Stimulated activated CD4-positive, alpha-beta T cell treated with anti-CD3 and anti-CD28 coated beads, TNF-alpha, amount 100 ng/mL, for 1 hour (primary cell): ENCODE results near the gene PSMB7.

Source experiments
- DNase-seq, 3 donors: peaks; one replicate each; pipeline ENCODE4 v3.0.0-alpha.2; 2020; ENCODE audit warnings: low read depth in 3 of 3, low spot score in 1 of 3

Gene PSMB7

DNA sequence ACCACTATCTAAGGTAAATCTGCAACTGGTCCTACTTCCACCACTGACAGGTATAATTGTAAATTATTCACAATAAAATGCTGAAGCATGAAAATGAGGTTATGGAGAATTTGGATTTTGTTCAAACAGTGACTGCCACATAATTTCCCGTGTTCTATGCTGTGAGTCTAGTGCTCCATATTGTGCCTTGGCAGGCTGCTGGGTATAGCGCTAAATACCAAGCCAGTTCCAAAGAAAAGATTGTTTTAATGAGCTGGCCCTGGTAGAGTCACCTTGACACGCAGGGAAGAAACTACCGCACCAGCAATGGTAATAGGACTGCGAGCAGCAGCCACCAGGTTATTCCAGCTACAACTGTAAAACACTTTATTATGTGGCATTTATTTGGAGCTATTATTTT, 30.4 kb downstream of the PSMB7 start:
- DNase-seq = no peak

DNA sequence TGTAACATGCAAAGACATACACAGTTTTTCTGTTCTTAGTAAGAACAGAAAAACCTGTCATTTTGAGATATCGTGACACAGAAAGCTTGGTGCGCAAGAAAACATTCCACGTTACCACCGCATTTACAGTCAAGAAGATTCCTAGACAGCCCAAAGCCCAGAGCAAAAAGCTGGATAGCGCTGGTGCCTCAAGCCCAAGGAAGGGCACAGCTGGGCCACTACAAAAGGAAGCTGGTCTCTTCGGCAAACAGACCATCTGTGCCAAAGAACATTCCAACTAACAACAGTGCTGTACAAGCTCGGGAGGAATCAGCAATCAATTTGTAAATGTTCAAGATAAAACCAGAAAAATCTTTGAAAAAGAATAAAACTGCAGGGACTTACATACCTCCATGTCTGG, 31.0 kb downstream of the PSMB7 start:
- DNase-seq = no peak

DNA sequence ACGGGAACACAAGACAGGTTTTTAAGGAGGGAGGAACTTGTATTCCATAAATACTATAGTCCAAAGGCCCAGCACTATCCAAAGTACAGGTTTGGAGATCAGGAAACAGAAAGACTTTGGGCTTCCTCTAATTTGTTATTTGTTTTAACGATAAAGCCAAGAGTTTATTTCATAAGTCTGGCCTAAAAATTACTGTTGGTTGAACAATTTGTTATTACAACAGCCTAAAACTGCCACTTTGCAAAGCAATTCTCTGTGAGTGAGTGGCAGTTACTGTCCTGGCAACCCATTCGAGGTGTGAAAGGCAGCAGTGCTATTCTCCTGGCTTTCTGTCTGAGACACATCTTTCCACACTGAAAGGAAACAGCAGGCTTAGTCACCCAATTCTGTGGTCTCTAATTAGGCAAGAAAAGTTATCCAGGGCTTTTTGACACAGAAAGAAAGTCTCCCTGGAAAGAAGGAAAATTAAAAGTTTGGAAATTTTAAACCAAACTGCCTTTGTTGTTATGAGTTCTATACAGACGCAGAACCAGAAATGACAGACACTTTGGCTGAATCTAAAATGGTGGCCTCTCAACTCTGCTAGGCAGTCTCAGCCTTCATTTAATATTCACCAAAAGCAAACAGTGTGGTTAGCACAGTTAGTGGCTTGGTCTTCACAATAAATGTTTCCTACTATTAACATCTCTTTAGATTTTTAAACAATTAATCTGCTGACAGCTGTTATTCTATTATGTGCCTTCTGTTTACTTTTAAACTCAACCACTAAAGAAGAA, 33.9 kb downstream of the PSMB7 start:
- DNase-seq = no peak

DNA sequence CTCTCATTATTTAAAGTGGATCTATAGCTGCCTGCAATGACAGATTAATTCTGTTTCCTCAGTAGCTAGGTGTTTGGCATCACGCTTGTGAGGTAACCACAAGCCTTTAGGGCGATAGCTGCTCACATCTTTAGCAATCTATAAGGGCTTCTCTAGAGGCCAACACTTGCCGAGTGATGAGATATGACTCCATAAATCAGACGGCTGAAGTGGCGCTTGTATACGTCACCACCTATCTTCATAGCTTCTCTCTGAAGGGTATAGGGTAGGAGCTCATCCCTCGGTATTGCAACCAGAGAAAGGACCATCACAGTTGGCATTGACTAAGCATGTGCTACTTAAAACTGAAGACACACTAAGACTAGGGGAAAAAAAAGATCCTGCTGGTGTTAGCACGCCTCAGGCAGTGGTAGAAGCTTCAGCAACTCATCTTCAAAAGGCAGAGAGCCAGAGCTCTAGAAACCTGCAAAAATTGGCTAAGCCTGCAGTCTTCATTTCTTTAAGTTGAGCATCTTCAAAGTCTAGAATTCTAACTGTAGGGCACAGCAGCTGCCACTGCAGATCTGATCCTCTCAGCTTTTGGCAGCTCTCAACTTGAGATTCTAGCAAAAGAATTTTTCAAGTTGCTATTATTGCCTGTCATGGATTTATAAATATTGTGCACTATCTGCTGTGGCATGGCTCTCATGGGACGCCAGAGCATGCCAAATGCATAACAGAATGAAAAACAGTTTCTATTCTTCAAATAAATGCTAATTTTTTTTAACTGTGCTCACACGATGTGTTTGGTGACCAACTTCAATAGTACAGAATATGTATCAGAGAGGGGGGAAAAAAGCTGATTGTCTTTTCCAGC, 37.5 kb downstream of the PSMB7 start:
- no peak for DNase-seq

DNA sequence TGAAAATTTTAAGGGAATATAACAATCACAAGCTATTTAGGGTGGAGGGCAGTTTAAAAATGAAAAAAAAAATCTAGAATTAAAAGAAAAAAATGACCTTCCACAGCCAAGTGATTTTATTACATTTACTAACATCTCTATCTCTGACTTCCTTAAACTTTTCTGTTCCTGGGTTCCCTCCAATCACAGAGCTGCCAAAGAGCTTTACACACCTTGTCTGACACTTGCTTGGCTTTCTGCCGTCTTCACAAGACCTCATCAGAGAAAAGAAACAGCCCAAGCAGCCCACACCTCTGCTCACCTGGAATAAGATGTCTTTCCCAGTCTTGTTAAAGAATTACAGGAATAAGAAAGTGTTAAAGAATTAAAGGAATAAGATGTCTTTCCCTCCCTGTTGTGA, 38.9 kb downstream of the PSMB7 start:
- DNase-seq = no peak

DNA sequence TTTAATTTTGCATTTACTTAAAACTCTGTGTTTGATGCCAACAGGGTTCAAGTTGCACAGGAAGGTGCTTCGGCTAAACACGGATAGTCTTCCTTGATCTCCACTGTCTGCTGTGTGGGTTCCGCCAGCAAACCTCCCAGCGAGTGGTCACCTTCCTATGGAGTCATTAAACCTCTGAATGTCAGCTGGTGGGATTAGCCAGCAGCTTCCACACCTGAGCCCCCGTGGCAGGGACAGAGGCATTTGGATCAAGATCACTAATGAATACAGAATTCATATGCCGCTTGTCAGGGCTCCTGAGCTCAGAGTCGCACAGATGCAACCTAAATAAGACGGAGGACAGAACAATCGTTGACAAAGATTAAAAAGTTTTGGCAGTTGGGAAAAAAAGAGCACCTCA, 39.5 kb downstream of the PSMB7 start:
- no peak for DNase-seq

DNA sequence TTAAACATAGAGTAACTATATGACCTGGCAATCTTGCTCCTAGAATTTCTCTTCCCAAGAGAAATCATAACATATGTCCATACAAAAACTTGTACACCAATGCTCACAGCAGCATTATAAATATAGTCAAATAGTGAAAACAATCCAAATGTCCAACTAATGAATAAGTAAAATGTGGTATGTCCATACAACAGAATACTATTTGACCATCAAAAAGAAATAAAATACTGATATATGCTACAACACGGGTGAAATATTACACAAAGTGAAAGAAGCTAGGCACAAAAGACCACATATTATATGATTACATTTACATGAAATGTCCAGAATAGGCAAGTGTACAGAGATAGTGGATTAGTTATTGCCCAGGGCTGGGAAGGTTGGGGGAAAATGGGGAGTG, 41.4 kb downstream of the PSMB7 start:
- no peak for DNase-seq

DNA sequence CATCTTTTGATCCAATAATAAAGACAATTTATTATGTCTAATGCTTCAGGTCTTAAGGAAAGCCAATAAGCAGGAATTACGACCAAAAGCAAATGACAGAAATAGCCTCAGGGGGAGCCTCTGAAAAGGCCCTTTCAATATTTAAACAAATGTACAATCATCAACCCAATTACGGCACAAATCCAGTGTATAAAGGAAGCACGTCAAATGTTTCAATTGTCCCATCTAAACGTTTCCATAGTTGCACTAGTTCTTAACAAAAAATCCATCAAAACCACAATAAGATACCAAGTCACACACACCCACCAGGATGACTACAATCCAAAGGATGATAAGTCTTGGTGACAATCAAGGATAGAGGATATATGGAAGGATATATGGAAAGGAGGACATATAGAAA, 41.9 kb downstream of the PSMB7 start:
- DNase-seq = no peak

DNA sequence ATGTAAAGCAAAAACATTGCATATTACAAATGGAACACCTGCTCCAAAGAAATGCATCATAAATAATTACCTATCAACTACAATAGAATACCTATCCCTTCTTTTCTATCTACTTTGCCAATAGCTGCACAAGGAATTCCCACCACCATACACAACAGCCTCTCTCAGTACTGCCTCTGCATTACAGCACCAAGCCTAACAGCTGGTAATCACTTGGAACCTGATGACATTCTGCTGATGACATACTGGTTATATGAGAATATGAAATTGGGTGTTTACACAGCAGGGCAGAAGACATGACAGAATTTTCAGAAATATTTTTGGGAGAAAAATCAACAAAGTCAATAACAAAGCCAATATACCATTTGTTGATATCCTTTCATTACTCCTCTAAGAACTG, 43.2 kb downstream of the PSMB7 start:
- no peak for DNase-seq

DNA sequence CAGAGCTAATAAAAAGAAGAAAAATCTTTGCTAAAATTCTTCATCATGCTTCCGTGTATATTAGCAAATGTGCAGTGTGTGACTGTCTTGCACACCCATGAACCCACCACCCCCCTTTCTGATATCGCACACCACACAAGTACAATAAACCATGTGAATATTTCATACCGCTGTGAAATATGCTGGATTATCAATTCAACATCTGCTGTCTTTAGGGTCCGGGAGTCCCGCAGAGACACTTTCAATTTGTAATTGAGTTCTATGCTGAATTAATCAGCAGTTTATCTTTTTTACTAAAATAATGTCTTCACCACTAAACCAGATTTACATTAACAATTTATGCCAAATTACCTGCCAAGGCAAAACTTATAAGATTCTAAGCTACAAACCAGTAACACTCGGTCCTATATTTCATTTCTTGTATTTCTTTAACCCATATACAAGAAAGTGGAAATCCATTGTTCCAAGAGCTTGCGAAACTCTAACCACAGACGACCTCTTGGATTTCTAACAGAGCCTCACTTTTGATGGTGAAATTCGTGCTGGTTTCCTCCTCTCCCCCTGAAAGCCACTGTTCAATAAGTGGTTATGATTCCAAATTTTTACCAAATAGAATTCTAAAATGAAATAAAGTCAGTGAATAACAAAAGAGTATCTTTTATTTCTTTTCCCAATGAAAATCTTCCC, 44.2 kb downstream of the PSMB7 start:
- no peak for DNase-seq

DNA sequence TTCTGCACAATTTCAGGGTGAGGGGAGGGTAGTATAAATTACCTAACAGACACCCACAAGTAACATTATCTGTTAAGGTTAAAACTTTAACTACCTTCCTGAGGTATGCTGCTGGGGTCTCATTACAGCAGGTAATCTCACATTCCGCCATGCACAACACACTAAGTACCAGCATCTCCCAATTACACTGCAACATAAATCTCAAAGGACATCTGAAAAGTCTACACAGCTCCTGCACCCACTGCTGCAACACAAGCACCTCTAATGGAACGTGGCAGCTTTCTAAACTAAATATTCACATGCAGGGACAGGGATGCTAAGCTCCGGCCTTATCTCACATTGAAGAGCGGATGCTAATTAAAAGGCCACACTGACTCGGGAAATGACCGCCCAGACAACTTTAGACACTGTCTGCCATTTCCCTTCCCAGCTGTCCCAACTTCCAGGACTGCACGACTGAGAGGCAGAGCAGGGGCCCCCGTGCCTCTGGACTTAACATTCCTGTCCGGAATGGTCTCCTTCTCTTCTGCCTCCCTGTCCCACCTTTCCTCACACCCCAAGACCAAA, 45.9 kb downstream of the PSMB7 start:
- DNase-seq = no peak

DNA sequence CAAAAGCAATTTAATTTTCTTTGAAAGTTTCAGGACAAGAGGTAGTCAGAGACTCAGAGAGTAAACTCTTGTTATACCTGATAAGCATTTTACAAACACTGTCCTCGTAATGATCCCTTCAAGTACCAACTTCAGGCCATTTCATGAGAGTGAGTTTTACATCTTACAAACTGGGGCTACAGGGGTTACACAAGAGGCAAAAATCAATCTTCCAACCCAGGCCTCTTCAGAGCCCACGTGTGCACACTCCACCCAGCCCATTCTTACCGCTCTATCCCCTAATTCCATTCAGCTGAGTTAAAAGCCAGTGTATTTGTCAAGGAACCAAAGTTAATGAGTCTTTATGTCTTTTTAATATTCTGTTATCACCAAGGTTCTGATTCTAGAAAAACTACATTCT, 46.5 kb downstream of the PSMB7 start:
- no peak for DNase-seq

DNA sequence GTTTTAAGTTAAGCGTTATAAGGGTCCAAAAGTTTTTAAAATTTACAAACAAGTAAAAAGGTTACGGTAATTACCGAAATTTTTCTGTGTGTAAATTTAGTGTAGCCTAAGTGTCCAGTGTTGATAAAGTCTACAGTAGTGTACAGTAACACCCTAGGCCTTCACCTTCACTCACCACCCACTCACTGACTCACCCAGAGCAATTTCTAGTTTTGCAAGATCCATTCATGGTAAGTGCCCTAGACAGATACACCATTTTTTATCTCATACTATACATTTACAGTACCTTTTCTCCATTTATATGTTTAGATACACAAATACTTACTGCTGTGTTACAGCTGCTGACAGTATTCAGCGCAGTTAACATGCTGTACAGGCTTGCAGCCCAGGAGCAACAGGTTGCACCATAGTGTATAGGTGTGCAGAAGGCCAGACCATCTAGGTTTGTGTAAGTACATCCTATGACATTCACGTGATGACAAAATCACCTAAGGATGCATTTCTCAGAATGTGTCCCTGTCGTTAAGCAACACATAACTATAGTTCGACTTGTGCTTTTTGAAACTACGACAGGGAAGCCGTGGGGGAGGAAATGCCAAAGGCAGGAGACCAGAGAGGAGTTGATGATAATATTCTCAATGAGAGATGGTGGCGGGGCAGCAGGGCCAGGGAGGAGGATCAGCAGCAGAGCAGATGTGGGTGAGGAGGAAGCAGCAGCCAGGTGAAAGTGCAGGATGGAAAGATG, 48.6 kb downstream of the PSMB7 start:
- DNase-seq = no peak

DNA sequence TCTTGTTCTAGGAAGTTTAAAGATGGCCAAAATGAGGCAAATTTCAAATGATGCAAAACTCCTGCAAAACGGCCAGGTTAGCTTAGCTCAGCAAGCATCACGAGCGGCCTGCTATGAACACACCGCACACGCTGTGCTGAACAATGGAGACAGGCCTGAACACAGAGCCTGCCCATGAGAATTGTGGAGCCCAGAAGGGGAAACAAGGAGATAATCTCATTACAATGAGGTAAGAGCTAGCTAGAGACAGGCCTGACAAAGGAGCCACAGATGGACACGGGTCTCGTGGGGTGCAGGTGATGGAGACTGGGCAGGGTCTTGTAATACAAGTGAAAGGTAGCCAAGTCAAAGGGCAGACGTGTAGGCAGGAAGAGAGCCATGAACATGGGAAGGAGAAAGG, 50.2 kb downstream of the PSMB7 start:
- DNase-seq = no peak

DNA sequence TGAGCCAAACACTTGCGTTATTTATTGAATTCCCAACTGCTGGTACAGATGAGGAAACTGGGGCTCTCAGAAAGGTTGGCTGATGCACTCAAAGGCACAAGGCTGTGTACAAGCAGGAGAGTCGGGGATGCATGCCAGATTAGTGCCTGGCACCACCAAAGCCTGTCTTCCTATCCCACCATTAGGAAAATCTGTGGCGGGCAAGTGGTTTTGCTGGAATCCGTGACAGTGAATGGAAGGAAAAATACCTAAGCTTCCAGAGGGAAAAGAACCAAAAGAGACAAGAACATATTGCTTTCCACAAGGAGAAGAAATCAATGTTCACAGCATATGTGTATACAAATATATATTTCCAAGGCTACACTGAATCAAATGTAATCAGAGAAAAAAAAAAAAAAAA, 51.1 kb downstream of the PSMB7 start:
- no peak for DNase-seq

DNA sequence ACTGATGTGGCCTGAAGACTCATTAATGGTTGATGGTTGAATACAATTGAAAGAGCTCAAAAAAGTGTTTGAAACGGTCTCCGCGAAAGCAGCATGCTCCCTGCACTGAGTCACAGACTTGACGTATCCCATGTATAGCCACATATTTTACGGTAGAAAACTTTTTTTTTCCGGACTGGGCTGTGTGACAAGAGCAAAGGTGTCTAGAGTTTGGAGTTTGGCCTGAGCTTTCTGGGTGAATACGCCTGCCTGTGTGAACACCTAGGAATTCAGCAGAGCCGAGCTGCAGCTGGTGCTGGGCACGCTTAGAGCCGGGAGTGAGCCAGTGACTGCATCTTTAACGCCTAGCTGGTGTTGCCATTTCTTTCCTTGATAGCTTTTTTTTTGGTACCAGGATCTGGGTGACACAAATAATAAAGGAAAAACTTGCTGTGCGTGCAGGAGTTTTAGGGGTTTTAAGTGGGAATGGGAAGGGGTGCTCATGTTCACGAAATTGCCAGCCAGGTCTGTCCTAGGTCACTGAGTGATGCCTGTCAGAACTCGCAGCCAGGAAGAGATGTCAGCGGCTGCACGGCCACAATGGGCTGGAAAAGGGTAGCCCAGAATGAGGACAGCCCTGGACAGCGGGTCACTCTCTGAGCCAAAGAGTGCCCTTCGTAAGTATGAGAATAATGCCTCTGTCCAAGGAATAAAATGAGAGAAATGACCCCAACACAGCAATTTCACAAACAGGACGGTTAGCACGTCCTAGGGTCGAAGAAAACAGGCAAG, 51.7 kb downstream of the PSMB7 start:
- DNase-seq = no peak

DNA sequence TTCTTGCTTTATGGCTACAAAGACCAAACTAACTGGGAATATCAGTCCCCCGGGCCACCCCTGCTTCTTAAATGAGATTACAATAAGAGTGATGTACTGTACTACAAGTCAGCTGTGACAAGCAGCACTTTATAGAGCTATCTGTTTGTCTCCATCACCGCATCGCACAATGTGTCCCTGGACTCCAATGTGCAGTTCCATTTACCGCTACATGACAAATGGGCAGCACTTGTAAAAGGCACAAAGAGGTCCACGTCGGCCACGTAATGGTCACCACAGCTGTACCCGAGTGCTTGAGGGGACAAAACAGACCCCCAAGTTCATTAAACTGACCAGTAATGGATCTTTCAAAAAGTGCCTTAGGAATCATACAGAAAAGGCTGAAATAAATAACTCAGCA, 54.1 kb downstream of the PSMB7 start:
- no peak for DNase-seq

DNA sequence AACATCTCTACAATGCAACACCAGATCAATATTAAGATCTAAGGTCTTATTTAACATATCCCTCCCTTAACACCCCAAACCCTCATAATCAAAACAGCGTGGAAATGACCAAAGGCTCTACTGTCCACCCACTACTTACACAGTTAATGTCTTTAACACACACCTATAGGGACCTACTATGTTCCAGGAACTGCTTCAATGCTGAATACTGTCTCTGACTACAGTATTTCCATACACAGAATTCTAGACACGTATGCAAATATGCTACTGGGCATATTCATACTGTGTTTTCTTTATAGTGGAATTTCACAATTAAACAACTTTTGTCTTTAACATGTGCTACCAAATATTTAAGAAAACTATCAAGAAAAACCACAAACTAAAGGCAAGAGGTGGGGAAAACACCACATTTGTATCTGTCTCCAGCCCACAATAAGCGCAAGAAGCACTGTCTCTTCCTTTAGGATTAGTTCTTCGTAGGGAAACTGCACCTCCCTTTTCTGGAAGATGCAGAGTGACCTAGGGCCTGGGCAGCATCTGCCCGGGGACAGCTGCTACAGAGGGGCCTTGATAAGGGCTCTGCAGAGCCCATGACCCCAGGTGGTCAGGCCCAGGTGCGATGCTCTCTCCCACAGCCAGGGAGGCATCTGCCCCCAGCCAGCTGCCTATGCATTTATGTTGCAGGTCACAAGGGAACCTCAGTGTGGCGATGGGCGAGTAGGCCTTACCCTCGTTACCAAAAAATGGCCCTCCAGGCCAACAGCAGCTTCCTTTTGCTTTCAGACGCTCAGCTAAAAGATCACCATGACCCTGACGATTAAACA, 55.2 kb downstream of the PSMB7 start:
- no peak for DNase-seq

DNA sequence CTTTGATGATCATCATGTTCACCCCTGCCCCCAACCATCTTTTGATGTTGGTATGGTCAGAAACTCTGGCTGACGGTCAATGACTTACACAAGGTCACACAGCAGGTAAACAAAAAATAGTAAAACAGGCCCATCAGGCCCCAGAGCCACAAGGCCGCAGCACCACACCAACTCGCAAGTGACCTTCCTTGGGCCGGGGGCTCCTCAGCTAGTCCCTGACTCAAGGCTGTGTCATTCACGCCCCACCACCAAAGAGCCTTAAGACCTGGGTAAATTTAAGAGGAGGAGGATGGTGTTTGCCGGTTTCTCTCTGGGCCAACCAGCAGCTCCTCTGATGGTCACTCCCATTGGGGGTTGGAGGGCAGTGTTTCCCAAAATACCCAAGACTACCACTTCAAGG, 55.8 kb downstream of the PSMB7 start:
- DNase-seq = no peak
